Loucy (cell line): Measurements from ENCODE around the gene CRADD.

Source experiments
- H2AFZ ChIP-seq: fragments of 200-600 bp; sonication (generic); 2 replicates; pipeline ENCODE4 v1.6.0; 2016; ENCODE audit warnings: antibody characterized with exemption, mild to moderate bottlenecking, low read length, moderate library complexity
- H3F3A ChIP-seq: fragments of 200-600 bp; 2 replicates; pipeline ENCODE4 v1.6.0; 2016; ENCODE audit warnings: antibody characterized with exemption, low read depth, mild to moderate bottlenecking
- H3K27me3 ChIP-seq: fragments of 200-600 bp; sonication (generic); 2 replicates; pipeline ENCODE4 v1.6.1; 2014; ENCODE audit warnings: low read length, mild to moderate bottlenecking; ENCODE audit not compliant: insufficient read depth, poor library complexity, severe bottlenecking
- H3K36me3 ChIP-seq: fragments of 200-600 bp; sonication (generic); 2 replicates; pipeline ENCODE4 v1.6.1; 2016; ENCODE audit warnings: low read length; ENCODE audit not compliant: insufficient read depth
- H3K4me1 ChIP-seq: fragments of 200-600 bp; sonication (generic); 2 replicates; pipeline ENCODE4 v1.5.1; 2014; ENCODE audit warnings: low read length, mild to moderate bottlenecking; ENCODE audit not compliant: insufficient read depth, poor library complexity, severe bottlenecking
- H3K4me2 ChIP-seq: fragments of 200-600 bp; sonication (generic); 2 replicates; pipeline ENCODE4 v1.6.0; 2014; ENCODE audit warnings: antibody characterized with exemption, low read length, low read depth, mild to moderate bottlenecking; ENCODE audit not compliant: poor library complexity, severe bottlenecking
- H3K4me3 ChIP-seq: fragments of 200-600 bp; sonication (generic); 2 replicates; pipeline ENCODE4 v1.5.1; 2014; ENCODE audit warnings: low read length, mild to moderate bottlenecking, mixed read lengths; ENCODE audit not compliant: poor library complexity, severe bottlenecking
- H3K79me2 ChIP-seq: fragments of 200-600 bp; sonication (generic); 2 replicates; pipeline ENCODE4 v1.6.1; 2014; ENCODE audit warnings: low read length; ENCODE audit not compliant: insufficient read depth
- H3K9ac ChIP-seq: fragments of 200-600 bp; sonication (generic); 2 replicates; pipeline ENCODE4 v1.6.0; 2014; ENCODE audit warnings: mild to moderate bottlenecking, low read depth, low read length, moderate library complexity; ENCODE audit not compliant: poor library complexity, severe bottlenecking
- H3K9me2 ChIP-seq: fragments of 200-600 bp; sonication (generic); replicated peaks from 2 replicates; pipeline ENCODE4 v1.6.1; 2016; ENCODE audit warnings: low read depth, low read length, mixed read lengths
- H3K9me3 ChIP-seq: fragments of 200-600 bp; sonication (generic); 2 replicates; pipeline ENCODE4 v1.6.1; 2014; ENCODE audit warnings: mild to moderate bottlenecking, antibody characterized with exemption, low read length, low read depth; ENCODE audit not compliant: insufficient read depth
- H4K20me1 ChIP-seq: fragments of 200-600 bp; sonication (generic); 2 replicates; pipeline ENCODE4 v1.6.0; 2014; ENCODE audit warnings: antibody characterized with exemption, low read length, mild to moderate bottlenecking; ENCODE audit not compliant: insufficient read depth, poor library complexity, severe bottlenecking
- EZH2phosphoT487 ChIP-seq: fragments of 200-600 bp; IDR thresholded peaks from 2 replicates; pipeline ENCODE4 v1.6.1; 2018; ENCODE audit warnings: antibody characterized with exemption, mild to moderate bottlenecking, moderate library complexity, borderline replicate concordance
- TF ChIP-seq, protein P1 (sequence below): fragments of 200-600 bp; sonication (generic); conservative IDR thresholded peaks from 2 replicates; pipeline ENCODE4 v1.5.1; 2014; ENCODE audit warnings: mild to moderate bottlenecking, antibody characterized with exemption, low read length

The CRADD gene

DNA sequence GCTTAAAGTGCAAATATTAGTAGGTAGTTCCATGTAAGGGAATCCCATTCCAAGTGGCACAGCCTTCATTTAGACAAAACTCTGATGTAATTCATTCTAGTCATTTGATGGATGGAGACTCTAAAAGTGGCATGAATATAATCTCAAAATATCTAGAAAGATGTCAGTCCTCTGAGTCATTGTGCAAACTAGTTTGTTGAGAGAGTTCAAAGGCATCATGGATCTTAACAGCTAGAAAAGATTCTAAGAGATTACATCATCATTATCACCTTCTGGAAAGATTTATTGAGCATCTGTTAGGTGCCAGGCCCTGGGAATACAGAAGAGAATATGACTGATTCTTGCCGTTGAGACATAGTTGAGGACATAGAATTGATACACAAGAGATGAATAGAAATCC is 30.7 kb downstream of the CRADD start:
- Histone ChIP-seq H3K9ac (no peak overlapping the region), H4K20me1 (no peaks in the 10 kb centered on the region), H3K4me3 (no peak overlapping the region), H3K4me2 (no peak overlapping the region), H3K27me3 (no peaks in the 10 kb centered on the region), H3K9me2 (no peaks in the 10 kb centered on the region), H3K36me3 (no peaks in the 10 kb centered on the region), H3F3A (no peaks in the 10 kb centered on the region), H2AFZ (no peak overlapping the region), H3K79me2 (no peaks in the 10 kb centered on the region), H3K9me3 (no peaks in the 10 kb centered on the region; the same call in 1 of the 2 replicates), H3K4me1 (no peaks in the 10 kb centered on the region)
- TF ChIP-seq, protein P1, sequence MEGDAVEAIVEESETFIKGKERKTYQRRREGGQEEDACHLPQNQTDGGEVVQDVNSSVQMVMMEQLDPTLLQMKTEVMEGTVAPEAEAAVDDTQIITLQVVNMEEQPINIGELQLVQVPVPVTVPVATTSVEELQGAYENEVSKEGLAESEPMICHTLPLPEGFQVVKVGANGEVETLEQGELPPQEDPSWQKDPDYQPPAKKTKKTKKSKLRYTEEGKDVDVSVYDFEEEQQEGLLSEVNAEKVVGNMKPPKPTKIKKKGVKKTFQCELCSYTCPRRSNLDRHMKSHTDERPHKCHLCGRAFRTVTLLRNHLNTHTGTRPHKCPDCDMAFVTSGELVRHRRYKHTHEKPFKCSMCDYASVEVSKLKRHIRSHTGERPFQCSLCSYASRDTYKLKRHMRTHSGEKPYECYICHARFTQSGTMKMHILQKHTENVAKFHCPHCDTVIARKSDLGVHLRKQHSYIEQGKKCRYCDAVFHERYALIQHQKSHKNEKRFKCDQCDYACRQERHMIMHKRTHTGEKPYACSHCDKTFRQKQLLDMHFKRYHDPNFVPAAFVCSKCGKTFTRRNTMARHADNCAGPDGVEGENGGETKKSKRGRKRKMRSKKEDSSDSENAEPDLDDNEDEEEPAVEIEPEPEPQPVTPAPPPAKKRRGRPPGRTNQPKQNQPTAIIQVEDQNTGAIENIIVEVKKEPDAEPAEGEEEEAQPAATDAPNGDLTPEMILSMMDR = no peak
- TF ChIP-seq EZH2phosphoT487 = no peak

DNA sequence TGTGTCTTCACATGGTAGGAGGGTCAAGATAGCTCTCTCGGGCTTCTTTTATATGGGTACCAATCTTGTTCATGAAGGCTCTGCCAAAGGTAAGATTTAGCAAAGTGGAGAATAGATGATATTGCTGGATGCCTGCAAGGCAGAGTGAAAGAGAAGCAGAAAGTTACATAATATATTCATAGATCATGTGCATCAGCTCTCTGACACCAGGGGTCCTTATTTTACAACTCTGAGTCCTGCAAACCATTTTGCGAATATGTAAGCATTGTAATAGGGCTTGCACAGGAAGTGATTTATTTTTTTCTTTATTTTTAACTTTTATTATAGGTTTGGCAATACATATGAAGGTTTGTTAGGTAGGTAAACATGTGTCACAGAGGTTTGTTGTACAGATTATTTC is 31.8 kb downstream of the CRADD start:
- Histone ChIP-seq H3K4me3 (no peak overlapping the region), H3K27me3 (no peaks in the 10 kb centered on the region), H3K9me2 (no peaks in the 10 kb centered on the region), H3K9ac (no peak overlapping the region), H3K4me1 (no peaks in the 10 kb centered on the region), H3K36me3 (no peaks in the 10 kb centered on the region), H3K79me2 (no peaks in the 10 kb centered on the region), H3F3A (no peaks in the 10 kb centered on the region), H4K20me1 (no peaks in the 10 kb centered on the region), H2AFZ (no peak overlapping the region), H3K9me3 (no peaks in the 10 kb centered on the region; the same call in 1 of the 2 replicates), H3K4me2 (no peak overlapping the region)
- TF ChIP-seq, protein P1 = no peak
- no peak for TF ChIP-seq EZH2phosphoT487

DNA sequence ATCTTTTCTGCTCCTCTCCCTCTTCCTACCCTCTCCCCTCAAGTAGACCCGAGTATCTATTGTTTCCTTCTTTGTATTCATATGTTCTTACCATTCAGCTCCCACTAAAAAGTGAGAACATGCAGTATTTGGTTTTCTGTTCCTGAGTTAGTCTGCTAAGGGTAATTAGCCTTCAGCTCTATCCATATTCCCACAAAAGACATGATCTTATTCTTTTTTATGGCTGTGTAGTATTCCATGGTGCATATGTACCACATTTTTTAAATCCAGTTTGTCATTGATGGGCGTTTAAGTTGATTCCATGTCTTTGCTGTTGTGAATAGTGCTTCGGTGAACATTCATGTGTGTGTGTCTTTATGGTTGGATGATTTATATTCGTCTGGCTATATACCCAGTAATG is 32.2 kb downstream of the CRADD start:
- TF ChIP-seq EZH2phosphoT487 = no peak
- TF ChIP-seq, protein P1 = no peak
- Histone ChIP-seq H3K4me2 (no peak overlapping the region), H3K79me2 (no peaks in the 10 kb centered on the region), H3K4me1 (no peaks in the 10 kb centered on the region), H3K4me3 (no peak overlapping the region), H3K9ac (no peak overlapping the region), H3F3A (no peaks in the 10 kb centered on the region), H2AFZ (no peak overlapping the region), H3K9me3 (no peaks in the 10 kb centered on the region; the same call in 1 of the 2 replicates), H3K27me3 (no peaks in the 10 kb centered on the region), H3K36me3 (no peaks in the 10 kb centered on the region), H3K9me2 (no peaks in the 10 kb centered on the region), H4K20me1 (no peaks in the 10 kb centered on the region)
